IMR-90 (cell line): ENCODE results near the gene MARCKS.

Experiments
- CEBPB ChIP-seq: IDR thresholded peaks from 2 replicates; pipeline ENCODE4 v1.6.1; 2012; ENCODE audit warnings: low read depth, low read length, improper control_type of control experiment
- CTCF ChIP-seq: conservative IDR thresholded peaks from 2 replicates; pipeline ENCODE4 v1.5.1; 2012; ENCODE audit warnings: mild to moderate bottlenecking, low read depth, low read length, improper control_type of control experiment
- MAFK ChIP-seq: IDR thresholded peaks from 2 replicates; pipeline ENCODE4 v1.6.1; 2012; ENCODE audit warnings: low read depth, low read length, improper control_type of control experiment
- POLR2A ChIP-seq: IDR thresholded peaks from 2 replicates; pipeline ENCODE4 v1.6.1; 2012; ENCODE audit warnings: mild to moderate bottlenecking, low read depth, low read length

- TF ChIP-seq MAFK (no peak), POLR2A (no peak), CEBPB (no peak), CTCF (no peak)
Observed at GRCh38 chr6:113908801-113909200, 51.7 kb downstream of the MARCKS start.
